IMR-90 (cell line): ENCODE data around the gene ZFHX3. TPM values are rescaled to one million over a fixed set of nuclear protein-coding genes. Genes with fewer than 3 reads are reported as not detected.

Experiments used
- ATAC-seq: fragments of 200-7000 bp; cut with Tn5 transposase; 2 replicates; pipeline ENCODE4 v1.9.1; 2020; ENCODE audit warnings: low read depth, mild to moderate bottlenecking, moderate library complexity
- BruUV-seq: library from RNA; stranded (reverse); fragments of 400-500 nt; replicated peaks from 2 replicates; lab custom pipeline; 2021; lab: Mats Ljungman, UMichigan
- CTCF ChIA-PET: fragments of 300-600 bp; formaldehyde crosslinking; extraction: SDS; loops from one replicate; lab custom pipeline; 2021; ENCODE audit warnings: antibody characterized with exemption; lab: Yijun Ruan, JAX
- POLR2A ChIA-PET: fragments of 300-600 bp; sonication (Branson Sonifier 250); formaldehyde crosslinking; loops from one replicate; lab custom pipeline; 2022; ENCODE audit warnings: antibody characterized with exemption; ENCODE audit not compliant: unreplicated experiment; lab: Charles Lee
- DNase-seq: peaks from one replicate; pipeline ENCODE4 v3.0.0; 2013
- H2AFZ ChIP-seq: replicated peaks from 2 replicates; pipeline ENCODE3; 2013; ENCODE audit warnings: low read length, mild to moderate bottlenecking; ENCODE audit not compliant: poor library complexity
- H2AK5ac ChIP-seq: 2 replicates; pipeline ENCODE4 v1.6.1; 2013; ENCODE audit warnings: low read depth, low read length, inconsistent platforms
- H2AK9ac ChIP-seq: replicated peaks from 2 replicates; pipeline ENCODE3; 2013; ENCODE audit warnings: mild to moderate bottlenecking, low read depth, low read length, moderate library complexity; ENCODE audit not compliant: poor library complexity
- H2BK120ac ChIP-seq: 2 replicates; pipeline ENCODE4 v1.6.1; 2013; ENCODE audit warnings: low read depth, low read length, inconsistent platforms
- H2BK15ac ChIP-seq: 3 replicates; pipeline ENCODE4 v1.6.1; 2013; ENCODE audit warnings: low read depth, low read length, inconsistent platforms
- H2BK20ac ChIP-seq: 2 replicates; pipeline ENCODE4 v1.6.1; 2013; ENCODE audit warnings: low read depth, mild to moderate bottlenecking, inconsistent platforms, low read length, moderate library complexity
- H2BK5ac ChIP-seq: 2 replicates; pipeline ENCODE4 v1.6.1; 2013; ENCODE audit warnings: mild to moderate bottlenecking, low read depth, low read length, inconsistent platforms; ENCODE audit not compliant: poor library complexity, severe bottlenecking
- H3K14ac ChIP-seq: replicated peaks from 2 replicates; pipeline ENCODE4 v1.6.1; 2013; ENCODE audit warnings: low read depth, low read length, inconsistent platforms
- H3K18ac ChIP-seq: 2 replicates; pipeline ENCODE4 v1.6.1; 2013; ENCODE audit warnings: low read depth, low read length, control low read depth
- H3K23ac ChIP-seq: 2 replicates; pipeline ENCODE4 v1.6.1; 2013; ENCODE audit warnings: low read depth, low read length, inconsistent platforms
- H3K27ac ChIP-seq: 2 replicates; pipeline ENCODE4 v1.5.1; 2013; ENCODE audit warnings: mild to moderate bottlenecking, control low read depth, low read length; ENCODE audit not compliant: insufficient read depth
- H3K27me3 ChIP-seq: 2 replicates; pipeline ENCODE4 v1.6.1; 2013; ENCODE audit warnings: low read length; ENCODE audit not compliant: control insufficient read depth, insufficient read depth
- H3K36me3 ChIP-seq: 2 replicates; pipeline ENCODE4 v1.6.1; 2013; ENCODE audit warnings: low read length, mixed read lengths; ENCODE audit not compliant: control insufficient read depth, insufficient read depth
- H3K4ac ChIP-seq: 2 replicates; pipeline ENCODE4 v1.6.1; 2013; ENCODE audit warnings: low read depth, low read length, inconsistent platforms
- H3K4me1 ChIP-seq: 2 replicates; pipeline ENCODE4 v1.6.1; 2013; ENCODE audit warnings: low read length, mixed read lengths; ENCODE audit not compliant: control insufficient read depth, insufficient read depth
- H3K4me2 ChIP-seq: 2 replicates; pipeline ENCODE4 v1.6.1; 2013; ENCODE audit warnings: low read depth, mild to moderate bottlenecking, control low read depth, low read length, moderate library complexity
- H3K4me3 ChIP-seq: 2 replicates; pipeline ENCODE4 v1.5.1; 2013; ENCODE audit warnings: low read depth, mild to moderate bottlenecking, control low read depth, low read length, moderate library complexity; ENCODE audit not compliant: insufficient read depth
- H3K56ac ChIP-seq: 2 replicates; pipeline ENCODE4 v1.6.1; 2013; ENCODE audit warnings: low read length, inconsistent platforms; ENCODE audit not compliant: insufficient read depth; ENCODE audit errors: extremely low read depth
- H3K79me1 ChIP-seq, 2 experiments: 2 replicates each; pipeline ENCODE4 v1.6.1; 2013; ENCODE audit warnings: low read length in 2 of 2, inconsistent platforms in 1 of 2, low read depth in 1 of 2
- H3K9ac ChIP-seq: 2 replicates; pipeline ENCODE4 v1.6.1; 2013; ENCODE audit warnings: low read depth, low read length, control low read depth
- H3K9me1 ChIP-seq: 2 replicates; pipeline ENCODE4 v1.6.1; 2013; ENCODE audit warnings: low read length, inconsistent platforms; ENCODE audit not compliant: insufficient read depth
- H3K9me3 ChIP-seq: 2 replicates; pipeline ENCODE4 v1.6.1; 2013; ENCODE audit warnings: low read length; ENCODE audit not compliant: control insufficient read depth, insufficient read depth
- H4K20me1 ChIP-seq: 2 replicates; pipeline ENCODE4 v1.6.1; 2013; ENCODE audit warnings: low read length, inconsistent platforms; ENCODE audit not compliant: insufficient read depth
- H4K5ac ChIP-seq: 2 replicates; pipeline ENCODE4 v1.6.1; 2013; ENCODE audit warnings: mild to moderate bottlenecking, low read depth, low read length, control low read depth
- H4K8ac ChIP-seq, 2 experiments: 2 replicates each; pipeline ENCODE4 v1.6.1; 2013; ENCODE audit warnings: low read depth in 2 of 2, low read length in 2 of 2, control low read depth in 1 of 2, inconsistent platforms in 1 of 2
- H4K91ac ChIP-seq: 2 replicates; pipeline ENCODE4 v1.6.1; 2013; ENCODE audit warnings: low read depth, low read length, inconsistent platforms; ENCODE audit not compliant: insufficient read depth
- MAZ ChIP-seq: IDR thresholded peaks from 2 replicates; pipeline ENCODE4 v1.6.1; 2012; ENCODE audit warnings: low read depth, mild to moderate bottlenecking, low read length, improper control_type of control experiment, moderate library complexity, borderline replicate concordance
- NFE2L2 ChIP-seq: fragments of 150-350 bp; IDR thresholded peaks from 2 replicates; pipeline ENCODE4 v1.6.1; 2016; ENCODE audit warnings: low read depth, mild to moderate bottlenecking, low read length
- RCOR1 ChIP-seq: IDR thresholded peaks from 2 replicates; pipeline ENCODE4 v1.6.1; 2012; ENCODE audit warnings: mild to moderate bottlenecking, low read length, improper control_type of control experiment; ENCODE audit not compliant: insufficient replicate concordance
- RFX5 ChIP-seq: IDR thresholded peaks from 2 replicates; pipeline ENCODE4 v1.8.0; 2012; ENCODE audit warnings: low read depth, mild to moderate bottlenecking, low read length, moderate library complexity
- WGBS, 2 experiments: methylation state at CpG; one replicate each; pipeline versions ENCODE4 v1.1.5 to v1.1.7; 2013; ENCODE audit warnings: missing lambda C conversion rate in 2 of 2; ENCODE audit not compliant: insufficient read length in 1 of 2; ENCODE audit errors: extremely low coverage in 2 of 2; 5-methylcytosine and 5-hydroxymethylcytosine counted together
- dilution Hi-C: fragments of 300-500 bp; cut with HindIII; formaldehyde crosslinking; loops from one replicate; pipeline ENCODE4 v1.14.3; 2018; ENCODE audit warnings: low sequenced_read_pairs; ENCODE audit not compliant: unreplicated experiment
- in situ Hi-C: fragments of 300-500 bp; cut with MboI; formaldehyde crosslinking; loops from 3 replicates; pipeline ENCODE4 v1.14.3; 2019; ENCODE audit warnings: low sequenced_read_pairs, inconsistent platforms, mixed read lengths
- intact Hi-C: fragments of 100-400 bp; cut with micrococcal nuclease; formaldehyde crosslinking; loops from 2 replicates; pipeline ENCODE4 v1.10.0; 2022
- polyA plus RNA-seq, 3 experiments: library from polyadenylated mRNA; depleted of rRNA; stranded (reverse); fragments of >200 nt; gene quantifications; 2 replicates each; pipeline ENCODE4 v1.2.3, GENCODE V29; 2012; ENCODE audit warnings: low replicate concordance in 1 of 3
- total RNA-seq: library from RNA; depleted of rRNA; stranded (reverse); fragments of >200 nt; gene quantifications from 2 replicates; pipeline ENCODE4 v1.2.3, GENCODE V29; 2012

Gene ZFHX3
- total and polyA plus RNA-seq, 2 of the 4 experiments (the other 2 are of a cell fraction) = 1.4 to 1.7 TPM

- Histone ChIP-seq H3K4ac (no peak overlapping the region), H2AFZ (no peak overlapping the region), H4K91ac (no peak overlapping the region), H3K9me1 (peaks cover 27% of the 10 kb centered on the region), H4K5ac (no peak overlapping the region), H4K8ac (no peak overlapping the region), H3K18ac (no peak overlapping the region), H3K4me3 (no peak overlapping the region), H3K36me3 (peaks cover 18% of the 10 kb centered on the region), H2AK5ac (no peak overlapping the region), H2AK9ac (no peak overlapping the region), H3K9me3 (no peaks in the 10 kb centered on the region), H3K23ac (no peak overlapping the region), H2BK5ac (no peak overlapping the region), H2BK15ac (no peak overlapping the region), H3K9ac (no peak overlapping the region), H3K27ac (no peak overlapping the region), H3K4me1 (peaks cover 9% of the 10 kb centered on the region), H3K27me3 (no peaks in the 10 kb centered on the region), H3K4me2 (no peak overlapping the region), H3K79me1 (peaks cover 31 to 69% of the 10 kb centered on the region in 2 experiments), H3K56ac (no peak overlapping the region), H2BK20ac (no peak overlapping the region), H3K14ac (no peak overlapping the region), H4K20me1 (peaks cover 35% of the 10 kb centered on the region), H2BK120ac (no peak overlapping the region)
- ATAC-seq (no peak), DNase-seq (no peak)
- TF ChIP-seq MAZ (no peak), NFE2L2 (no peak), RCOR1 (no peak), RFX5 (no peak)
- whole genome bisulfite sequencing, 2 experiments = 81% methylated on average over 7 of the region's 26 CpGs; no CpG with 5 or more reads in 1 of the 2 experiments
- intact Hi-C loops = no loop called here
- BruUV-seq = no TSS peak
- in situ Hi-C loops = no loop called here
- ChIA-PET CTCF (no interaction called here), POLR2A (no interaction called here)
- dilution Hi-C loops = loop anchor here (25.0 kb wide), 1 partner anchor 90 kb away; the partner anchor contains the start of gene ZFHX3
Measured at GRCh38 chr16:72947379-72948237, 100.3 kb downstream of the ZFHX3 start.
